ENCODE results near the gene EXOC6.

EXOC6 gene

DNA sequence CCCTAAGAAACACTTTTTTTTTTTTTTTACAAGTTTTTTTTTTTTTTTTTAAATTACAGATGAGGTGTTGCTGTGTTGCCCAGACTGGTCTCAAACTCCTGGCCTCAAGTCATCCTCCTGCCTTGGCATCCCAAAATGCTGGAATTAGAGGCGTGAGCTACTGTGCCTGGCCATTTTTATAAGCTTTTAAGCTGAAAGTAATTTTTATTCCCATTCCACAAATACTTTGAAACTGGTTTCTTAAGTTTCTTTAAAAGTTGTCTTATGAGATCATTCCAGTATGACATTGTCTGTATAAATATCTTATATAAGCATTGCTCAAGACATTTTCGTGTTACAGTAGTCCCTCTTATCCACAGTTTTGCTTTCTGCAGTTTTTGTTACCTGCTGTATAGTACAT is 150.9 kb downstream of the EXOC6 start:
- no peak for DNase-seq
- TF ChIP-seq, protein P1, sequence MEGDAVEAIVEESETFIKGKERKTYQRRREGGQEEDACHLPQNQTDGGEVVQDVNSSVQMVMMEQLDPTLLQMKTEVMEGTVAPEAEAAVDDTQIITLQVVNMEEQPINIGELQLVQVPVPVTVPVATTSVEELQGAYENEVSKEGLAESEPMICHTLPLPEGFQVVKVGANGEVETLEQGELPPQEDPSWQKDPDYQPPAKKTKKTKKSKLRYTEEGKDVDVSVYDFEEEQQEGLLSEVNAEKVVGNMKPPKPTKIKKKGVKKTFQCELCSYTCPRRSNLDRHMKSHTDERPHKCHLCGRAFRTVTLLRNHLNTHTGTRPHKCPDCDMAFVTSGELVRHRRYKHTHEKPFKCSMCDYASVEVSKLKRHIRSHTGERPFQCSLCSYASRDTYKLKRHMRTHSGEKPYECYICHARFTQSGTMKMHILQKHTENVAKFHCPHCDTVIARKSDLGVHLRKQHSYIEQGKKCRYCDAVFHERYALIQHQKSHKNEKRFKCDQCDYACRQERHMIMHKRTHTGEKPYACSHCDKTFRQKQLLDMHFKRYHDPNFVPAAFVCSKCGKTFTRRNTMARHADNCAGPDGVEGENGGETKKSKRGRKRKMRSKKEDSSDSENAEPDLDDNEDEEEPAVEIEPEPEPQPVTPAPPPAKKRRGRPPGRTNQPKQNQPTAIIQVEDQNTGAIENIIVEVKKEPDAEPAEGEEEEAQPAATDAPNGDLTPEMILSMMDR (IDR thresholded peaks at IDR 0.05; ENCODE audit: low read depth, low read length), result no peak
- no peaks in the 10 kb centered on the region for H3K9me3 ChIP-seq
- H3K4me1 ChIP-seq, result peaks cover 10% of the 10 kb centered on the region
- no peaks in the 10 kb centered on the region for H3K36me3 ChIP-seq
- H3K27me3 ChIP-seq, result no peaks in the 10 kb centered on the region
- no peak overlapping the region for H3K4me3 ChIP-seq (ENCODE audit: low read depth, low read length)

DNA sequence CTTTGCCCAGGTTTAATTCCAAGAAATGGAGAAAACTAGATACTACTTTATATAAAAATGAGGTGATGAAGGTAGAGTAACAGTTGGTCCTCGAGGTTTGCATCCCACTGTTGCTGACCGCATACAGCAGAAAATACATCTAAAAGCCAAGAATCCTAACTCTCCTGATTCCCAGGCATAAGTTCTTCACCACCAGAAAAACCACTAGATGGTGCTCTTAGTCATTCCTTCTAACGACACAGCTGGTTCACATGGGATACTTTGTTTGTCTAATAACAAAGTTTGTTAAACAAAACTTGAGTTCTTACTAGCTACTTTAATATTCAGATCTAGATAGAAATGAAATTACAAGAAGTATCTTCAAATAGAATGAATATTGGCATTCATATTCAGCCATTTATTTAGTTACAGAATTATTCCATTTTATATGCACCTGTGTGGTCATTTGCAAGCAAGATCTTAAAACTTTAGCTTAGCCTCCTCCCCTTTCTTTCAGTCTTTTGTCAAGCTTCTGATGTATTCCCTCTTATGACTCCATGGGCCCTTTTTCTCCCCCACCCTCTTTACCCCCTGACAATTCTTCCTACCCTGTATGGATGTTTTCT is 158.2 kb downstream of the EXOC6 start:
- H3K4me1 ChIP-seq, result peaks cover 10% of the 10 kb centered on the region
- DNase-seq, result no peak
- TF ChIP-seq, protein P1 (IDR thresholded peaks at IDR 0.05; ENCODE audit: low read depth, low read length), result peak; percentile 75

DNA sequence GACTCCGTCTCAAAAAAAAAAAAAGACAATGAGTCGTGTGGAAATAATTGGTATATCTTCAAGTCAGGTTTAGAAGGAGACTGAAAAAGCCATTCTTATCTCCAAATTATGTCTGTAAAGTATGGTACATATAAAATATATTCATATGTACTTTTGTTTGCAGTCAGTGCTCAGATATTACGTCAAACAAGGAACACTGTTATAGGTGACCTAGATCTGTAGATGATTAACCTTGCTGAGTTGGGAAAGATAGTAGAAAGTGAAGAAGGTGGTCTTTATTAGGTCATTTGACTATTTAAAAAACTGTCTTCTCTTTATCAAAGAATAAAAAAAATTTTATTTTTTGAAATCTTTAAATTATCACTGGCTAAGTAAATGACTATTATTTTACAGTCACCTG is 167.4 kb downstream of the EXOC6 start:
- Histone ChIP-seq H3K36me3 (no peaks in the 10 kb centered on the region), H3K4me1 (no peaks in the 10 kb centered on the region), H3K27me3 (no peaks in the 10 kb centered on the region), H3K9me3 (no peaks in the 10 kb centered on the region), H3K4me3 (ENCODE audit: low read depth, low read length) (no peak overlapping the region)
- no peak for DNase-seq
- TF ChIP-seq, protein P1 (IDR thresholded peaks at IDR 0.05; ENCODE audit: low read depth, low read length), result no peak

More for the DNA sequence above, 158.2 kb downstream of the EXOC6 start:
- Histone ChIP-seq H3K27me3 (no peaks in the 10 kb centered on the region), H3K36me3 (no peaks in the 10 kb centered on the region), H3K9me3 (no peaks in the 10 kb centered on the region), H3K4me3 (ENCODE audit: low read depth, low read length) (no peak overlapping the region)

DNA sequence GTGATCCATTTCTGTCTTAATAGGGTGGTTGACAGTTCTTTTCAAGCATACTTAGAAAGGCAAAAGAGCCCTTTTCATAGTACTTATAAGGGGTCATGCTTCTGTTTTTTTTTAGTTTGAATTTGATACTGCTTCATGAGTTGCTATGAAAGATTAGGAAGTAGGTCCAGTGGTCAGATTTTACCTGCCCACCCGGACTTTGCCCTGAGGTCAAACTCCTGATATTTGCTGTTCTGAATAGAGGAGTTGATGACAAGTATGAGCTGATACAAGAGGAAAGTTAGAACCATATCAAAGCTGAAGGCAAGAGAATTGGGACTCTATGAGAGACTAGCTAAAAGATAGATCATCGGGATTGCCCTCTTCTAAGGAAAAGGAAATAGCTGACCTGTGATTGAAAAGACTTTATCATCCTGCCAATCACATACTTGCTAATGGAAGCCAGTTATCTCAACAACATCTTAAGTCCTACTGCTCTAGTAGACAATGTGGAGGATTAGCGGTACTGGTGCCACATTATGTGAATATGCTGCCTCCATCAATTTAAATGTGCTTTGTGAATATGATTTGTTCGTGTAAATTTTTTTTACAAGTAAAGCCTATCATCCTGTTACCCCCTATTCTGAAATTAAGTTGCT is 174.8 kb downstream of the EXOC6 start:
- Histone ChIP-seq H3K4me1 (no peaks in the 10 kb centered on the region), H3K4me3 (ENCODE audit: low read depth, low read length) (no peak overlapping the region), H3K9me3 (no peaks in the 10 kb centered on the region), H3K36me3 (no peaks in the 10 kb centered on the region), H3K27me3 (no peaks in the 10 kb centered on the region)
- DNase-seq, result no peak
- TF ChIP-seq, protein P1 (IDR thresholded peaks at IDR 0.05; ENCODE audit: low read depth, low read length), result no peak

DNA sequence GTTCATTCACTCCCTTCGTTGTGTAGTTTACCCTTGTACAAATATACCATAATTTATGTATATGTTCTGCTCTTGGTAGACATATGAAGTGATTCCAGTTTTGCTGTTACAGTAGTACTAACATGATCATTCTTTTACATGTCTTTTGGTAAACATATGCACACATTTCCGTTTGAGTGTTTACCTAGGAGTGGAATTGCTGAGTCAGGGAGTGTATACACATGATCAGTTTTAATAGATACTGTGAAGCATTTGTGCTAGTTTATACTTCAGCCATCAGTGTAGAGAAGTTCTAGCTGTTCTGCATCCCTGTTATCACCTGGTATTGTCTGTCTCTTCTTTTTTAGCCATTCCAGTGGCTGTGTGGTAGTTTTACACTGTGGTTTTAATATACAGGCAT is 177.8 kb downstream of the EXOC6 start:
- Histone ChIP-seq H3K9me3 (no peaks in the 10 kb centered on the region), H3K4me1 (no peaks in the 10 kb centered on the region), H3K4me3 (ENCODE audit: low read depth, low read length) (no peak overlapping the region), H3K36me3 (no peaks in the 10 kb centered on the region), H3K27me3 (no peaks in the 10 kb centered on the region)
- DNase-seq, result no peak
- TF ChIP-seq, protein P1 (IDR thresholded peaks at IDR 0.05; ENCODE audit: low read depth, low read length), result no peak

DNA sequence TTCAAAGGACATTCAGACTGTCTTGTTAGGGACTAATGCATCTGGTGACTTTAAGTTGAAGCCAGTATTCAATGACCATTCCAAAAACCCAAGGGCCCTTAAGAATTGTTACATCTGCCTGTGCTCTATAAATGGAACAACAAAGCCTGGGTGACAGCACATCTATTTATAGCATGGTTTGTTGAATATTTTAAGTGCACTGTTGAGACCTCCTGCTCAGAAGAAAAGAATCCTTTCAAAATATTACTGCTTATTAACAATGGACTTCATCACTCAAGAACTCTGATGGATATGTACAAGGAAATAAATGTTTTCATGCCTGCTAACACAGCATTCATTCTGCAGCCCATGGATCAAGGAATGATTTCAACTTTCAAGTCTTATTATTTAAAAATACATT is 179.2 kb downstream of the EXOC6 start:
- TF ChIP-seq, protein P1 (IDR thresholded peaks at IDR 0.05; ENCODE audit: low read depth, low read length), result no peak
- no peaks in the 10 kb centered on the region for H3K27me3 ChIP-seq

More for the DNA sequence above, 179.2 kb downstream of the EXOC6 start:
- Histone ChIP-seq H3K36me3 (no peaks in the 10 kb centered on the region), H3K4me1 (no peaks in the 10 kb centered on the region), H3K4me3 (ENCODE audit: low read depth, low read length) (no peak overlapping the region), H3K9me3 (no peaks in the 10 kb centered on the region)
- no peak for DNase-seq
